ENCODE data around the gene PGAM1. TPM values are rescaled to one million over a fixed set of nuclear protein-coding genes. Genes with fewer than 3 reads are reported as not detected.
A peak's percentile ranks its signal among the peaks of the same experiment; 100 is the strongest.

PGAM1 gene
- total and polyA plus RNA-seq, 2 of the 13 experiments (the other 11 are each of a cell fraction or from before 2014, with no cell fraction given) = 354 to 483 TPM

DNA sequence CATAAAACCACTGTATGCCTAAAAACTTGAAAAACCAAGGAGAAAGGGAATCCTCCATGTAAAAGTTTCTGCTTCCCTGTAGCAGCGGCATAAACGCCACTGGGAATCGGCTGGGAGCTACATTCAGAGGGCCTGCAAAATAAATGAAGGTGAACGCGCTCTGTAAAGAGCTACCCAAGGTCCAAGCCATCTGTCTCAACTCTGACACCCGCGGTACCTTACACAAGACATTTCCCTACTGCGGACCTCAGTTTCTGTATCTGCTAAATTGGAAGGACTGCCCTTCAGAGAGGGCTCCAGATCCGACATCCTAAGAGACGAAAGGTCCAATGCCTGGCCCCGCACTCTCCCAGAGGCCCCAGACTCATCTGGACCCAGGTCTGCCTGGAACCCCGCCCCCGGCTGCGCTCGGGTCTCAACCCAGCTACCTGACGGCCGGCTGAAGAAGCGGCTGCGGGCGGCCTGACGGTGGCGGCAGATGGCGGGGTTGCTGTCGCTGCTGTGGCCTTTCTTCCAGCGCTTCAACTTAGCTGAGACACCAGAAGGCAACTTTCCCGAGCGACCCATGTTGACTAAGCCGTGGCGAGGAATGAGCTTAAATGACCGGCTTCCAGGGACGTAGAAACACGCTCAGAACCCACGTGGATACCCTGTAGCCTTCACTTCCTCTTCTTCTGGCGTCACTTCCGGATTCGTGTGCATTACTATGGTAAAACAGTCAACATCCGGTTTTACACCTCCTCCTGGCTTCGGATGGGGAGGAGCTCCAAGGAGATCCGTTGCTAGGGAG is 25.1 kb upstream of the PGAM1 start, which contains the start of gene RRP12 (continued):
- TF ChIP-seq, protein P1, sequence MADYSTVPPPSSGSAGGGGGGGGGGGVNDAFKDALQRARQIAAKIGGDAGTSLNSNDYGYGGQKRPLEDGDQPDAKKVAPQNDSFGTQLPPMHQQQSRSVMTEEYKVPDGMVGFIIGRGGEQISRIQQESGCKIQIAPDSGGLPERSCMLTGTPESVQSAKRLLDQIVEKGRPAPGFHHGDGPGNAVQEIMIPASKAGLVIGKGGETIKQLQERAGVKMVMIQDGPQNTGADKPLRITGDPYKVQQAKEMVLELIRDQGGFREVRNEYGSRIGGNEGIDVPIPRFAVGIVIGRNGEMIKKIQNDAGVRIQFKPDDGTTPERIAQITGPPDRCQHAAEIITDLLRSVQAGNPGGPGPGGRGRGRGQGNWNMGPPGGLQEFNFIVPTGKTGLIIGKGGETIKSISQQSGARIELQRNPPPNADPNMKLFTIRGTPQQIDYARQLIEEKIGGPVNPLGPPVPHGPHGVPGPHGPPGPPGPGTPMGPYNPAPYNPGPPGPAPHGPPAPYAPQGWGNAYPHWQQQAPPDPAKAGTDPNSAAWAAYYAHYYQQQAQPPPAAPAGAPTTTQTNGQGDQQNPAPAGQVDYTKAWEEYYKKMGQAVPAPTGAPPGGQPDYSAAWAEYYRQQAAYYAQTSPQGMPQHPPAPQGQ (CRISPR knock-in tag; IDR thresholded peaks at IDR 0.05; ENCODE audit: borderline replicate concordance) = no peak
- TF ChIP-seq IKZF4 (CRISPR knock-in tag; IDR thresholded peaks at IDR 0.05; ENCODE audit: borderline replicate concordance, low read depth, not compliant biosample characterization) (no peak), ZFX (CRISPR knock-in tag; IDR thresholded peaks at IDR 0.05; ENCODE audit: low read depth) (peak; percentile 47; the same call in 1 of the 2 replicates), ZNF333 (CRISPR knock-in tag; IDR thresholded peaks at IDR 0.05; ENCODE audit: borderline replicate concordance) (no peak), ZNF451 (CRISPR knock-in tag; IDR thresholded peaks at IDR 0.05) (no peak), AGO2 (optimal IDR thresholded peaks at IDR 0.05; ENCODE audit: low read depth, low read length) (peak; percentile 22), SP4 (CRISPR knock-in tag; IDR thresholded peaks at IDR 0.05) (0 out of 2 replicates have a peak, but pooled peaks have one; percentile 52), ZNF549 (CRISPR knock-in tag; IDR thresholded peaks at IDR 0.05) (no peak), YEATS2 (CRISPR knock-in tag; IDR thresholded peaks at IDR 0.05; ENCODE audit: borderline replicate concordance) (peak; percentile 63; the same call in 1 of the 2 replicates), ZNF713 (CRISPR knock-in tag; IDR thresholded peaks at IDR 0.05) (no peak), TAF15 (IDR thresholded peaks at IDR 0.05; ENCODE audit: low read depth, low read length, poor library complexity, severe bottlenecking) (no peak), TBX2 (CRISPR knock-in tag; IDR thresholded peaks at IDR 0.05; ENCODE audit: borderline replicate concordance) (peak; percentile 78; the same call in 1 of the 2 replicates), SRY (CRISPR knock-in tag; IDR thresholded peaks at IDR 0.05) (no peak; the same call in 1 of the 2 replicates)
- TF ChIP-seq, protein P2, sequence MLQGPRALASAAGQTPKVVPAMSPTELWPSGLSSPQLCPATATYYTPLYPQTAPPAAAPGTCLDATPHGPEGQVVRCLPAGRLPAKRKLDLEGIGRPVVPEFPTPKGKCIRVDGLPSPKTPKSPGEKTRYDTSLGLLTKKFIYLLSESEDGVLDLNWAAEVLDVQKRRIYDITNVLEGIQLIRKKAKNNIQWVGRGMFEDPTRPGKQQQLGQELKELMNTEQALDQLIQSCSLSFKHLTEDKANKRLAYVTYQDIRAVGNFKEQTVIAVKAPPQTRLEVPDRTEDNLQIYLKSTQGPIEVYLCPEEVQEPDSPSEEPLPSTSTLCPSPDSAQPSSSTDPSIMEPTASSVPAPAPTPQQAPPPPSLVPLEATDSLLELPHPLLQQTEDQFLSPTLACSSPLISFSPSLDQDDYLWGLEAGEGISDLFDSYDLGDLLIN (CRISPR knock-in tag; IDR thresholded peaks at IDR 0.05; ENCODE audit: borderline replicate concordance) = 0 out of 2 replicates have a peak, but pooled peaks have one; percentile 56
- TF ChIP-seq, protein P3, sequence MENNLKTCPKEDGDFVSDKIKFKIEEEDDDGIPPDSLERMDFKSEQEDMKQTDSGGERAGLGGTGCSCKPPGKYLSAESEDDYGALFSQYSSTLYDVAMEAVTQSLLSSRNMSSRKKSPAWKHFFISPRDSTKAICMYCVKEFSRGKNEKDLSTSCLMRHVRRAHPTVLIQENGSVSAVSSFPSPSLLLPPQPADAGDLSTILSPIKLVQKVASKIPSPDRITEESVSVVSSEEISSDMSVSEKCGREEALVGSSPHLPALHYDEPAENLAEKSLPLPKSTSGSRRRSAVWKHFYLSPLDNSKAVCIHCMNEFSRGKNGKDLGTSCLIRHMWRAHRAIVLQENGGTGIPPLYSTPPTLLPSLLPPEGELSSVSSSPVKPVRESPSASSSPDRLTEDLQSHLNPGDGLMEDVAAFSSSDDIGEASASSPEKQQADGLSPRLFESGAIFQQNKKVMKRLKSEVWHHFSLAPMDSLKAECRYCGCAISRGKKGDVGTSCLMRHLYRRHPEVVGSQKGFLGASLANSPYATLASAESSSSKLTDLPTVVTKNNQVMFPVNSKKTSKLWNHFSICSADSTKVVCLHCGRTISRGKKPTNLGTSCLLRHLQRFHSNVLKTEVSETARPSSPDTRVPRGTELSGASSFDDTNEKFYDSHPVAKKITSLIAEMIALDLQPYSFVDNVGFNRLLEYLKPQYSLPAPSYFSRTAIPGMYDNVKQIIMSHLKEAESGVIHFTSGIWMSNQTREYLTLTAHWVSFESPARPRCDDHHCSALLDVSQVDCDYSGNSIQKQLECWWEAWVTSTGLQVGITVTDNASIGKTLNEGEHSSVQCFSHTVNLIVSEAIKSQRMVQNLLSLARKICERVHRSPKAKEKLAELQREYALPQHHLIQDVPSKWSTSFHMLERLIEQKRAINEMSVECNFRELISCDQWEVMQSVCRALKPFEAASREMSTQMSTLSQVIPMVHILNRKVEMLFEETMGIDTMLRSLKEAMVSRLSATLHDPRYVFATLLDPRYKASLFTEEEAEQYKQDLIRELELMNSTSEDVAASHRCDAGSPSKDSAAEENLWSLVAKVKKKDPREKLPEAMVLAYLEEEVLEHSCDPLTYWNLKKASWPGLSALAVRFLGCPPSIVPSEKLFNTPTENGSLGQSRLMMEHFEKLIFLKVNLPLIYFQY (CRISPR knock-in tag; IDR thresholded peaks at IDR 0.05; ENCODE audit: borderline replicate concordance) = no peak
- TF ChIP-seq, protein P4, sequence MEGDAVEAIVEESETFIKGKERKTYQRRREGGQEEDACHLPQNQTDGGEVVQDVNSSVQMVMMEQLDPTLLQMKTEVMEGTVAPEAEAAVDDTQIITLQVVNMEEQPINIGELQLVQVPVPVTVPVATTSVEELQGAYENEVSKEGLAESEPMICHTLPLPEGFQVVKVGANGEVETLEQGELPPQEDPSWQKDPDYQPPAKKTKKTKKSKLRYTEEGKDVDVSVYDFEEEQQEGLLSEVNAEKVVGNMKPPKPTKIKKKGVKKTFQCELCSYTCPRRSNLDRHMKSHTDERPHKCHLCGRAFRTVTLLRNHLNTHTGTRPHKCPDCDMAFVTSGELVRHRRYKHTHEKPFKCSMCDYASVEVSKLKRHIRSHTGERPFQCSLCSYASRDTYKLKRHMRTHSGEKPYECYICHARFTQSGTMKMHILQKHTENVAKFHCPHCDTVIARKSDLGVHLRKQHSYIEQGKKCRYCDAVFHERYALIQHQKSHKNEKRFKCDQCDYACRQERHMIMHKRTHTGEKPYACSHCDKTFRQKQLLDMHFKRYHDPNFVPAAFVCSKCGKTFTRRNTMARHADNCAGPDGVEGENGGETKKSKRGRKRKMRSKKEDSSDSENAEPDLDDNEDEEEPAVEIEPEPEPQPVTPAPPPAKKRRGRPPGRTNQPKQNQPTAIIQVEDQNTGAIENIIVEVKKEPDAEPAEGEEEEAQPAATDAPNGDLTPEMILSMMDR (CRISPR knock-in tag; IDR thresholded peaks at IDR 0.05) = no peak; the same call in 1 of the 2 replicates
- TF ChIP-seq, protein P5, sequence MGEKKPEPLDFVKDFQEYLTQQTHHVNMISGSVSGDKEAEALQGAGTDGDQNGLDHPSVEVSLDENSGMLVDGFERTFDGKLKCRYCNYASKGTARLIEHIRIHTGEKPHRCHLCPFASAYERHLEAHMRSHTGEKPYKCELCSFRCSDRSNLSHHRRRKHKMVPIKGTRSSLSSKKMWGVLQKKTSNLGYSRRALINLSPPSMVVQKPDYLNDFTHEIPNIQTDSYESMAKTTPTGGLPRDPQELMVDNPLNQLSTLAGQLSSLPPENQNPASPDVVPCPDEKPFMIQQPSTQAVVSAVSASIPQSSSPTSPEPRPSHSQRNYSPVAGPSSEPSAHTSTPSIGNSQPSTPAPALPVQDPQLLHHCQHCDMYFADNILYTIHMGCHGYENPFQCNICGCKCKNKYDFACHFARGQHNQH (CRISPR knock-in tag; IDR thresholded peaks at IDR 0.05) = 0 out of 2 replicates have a peak, but pooled peaks have one; percentile 16

Measured in HepG2 (cell line).